NCI-H524 treated with DMSO at 0.1 percent for 48 hours (cell line): ENCODE measurements around the gene LZTFL1.

Source experiments
- DNase-seq: peaks from one replicate; lab custom pipeline; 2025; lab: John Stamatoyannopoulos, UW

LZTFL1 gene

DNA sequence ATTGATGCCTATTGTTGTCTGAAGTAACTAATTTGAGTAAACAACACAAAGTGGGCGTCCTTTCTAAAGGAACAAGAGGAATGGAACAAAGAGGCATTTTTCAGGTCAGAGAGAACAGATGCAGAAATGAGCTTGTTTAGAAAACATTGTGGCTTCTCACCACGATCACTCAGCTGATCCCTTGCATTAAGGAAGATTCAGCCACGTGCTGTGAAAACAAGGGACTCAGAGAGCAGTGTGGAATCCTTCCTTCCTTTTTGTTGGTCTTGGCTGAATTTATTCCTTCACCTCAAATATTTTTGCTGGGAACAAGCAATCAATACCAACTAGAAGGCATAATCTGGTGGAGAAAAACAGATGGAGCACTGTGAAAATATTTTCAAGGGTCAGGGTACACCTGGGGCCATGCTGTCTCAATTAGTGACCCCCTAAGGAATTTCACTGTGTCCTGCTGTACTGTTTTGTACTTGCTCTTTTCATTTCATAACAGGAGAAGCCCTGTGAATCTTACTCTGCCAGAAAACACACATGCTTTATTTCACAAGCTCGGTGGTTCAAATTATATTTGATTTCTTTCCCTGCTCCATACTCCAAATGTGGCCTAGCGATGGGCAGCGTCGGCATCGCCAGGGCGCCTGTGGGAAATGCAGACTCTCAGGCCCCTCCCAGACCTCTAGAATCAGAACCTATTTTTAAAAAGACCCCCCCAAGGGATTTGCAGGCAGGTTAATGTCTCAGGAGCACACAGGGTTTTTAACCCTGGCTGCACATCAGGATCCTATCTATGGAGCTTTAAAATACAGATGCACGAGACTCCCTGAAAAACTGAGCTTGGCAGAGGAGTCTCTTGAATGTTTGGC lies 34.0 kb downstream of the LZTFL1 start:
- no peak for DNase-seq

DNA sequence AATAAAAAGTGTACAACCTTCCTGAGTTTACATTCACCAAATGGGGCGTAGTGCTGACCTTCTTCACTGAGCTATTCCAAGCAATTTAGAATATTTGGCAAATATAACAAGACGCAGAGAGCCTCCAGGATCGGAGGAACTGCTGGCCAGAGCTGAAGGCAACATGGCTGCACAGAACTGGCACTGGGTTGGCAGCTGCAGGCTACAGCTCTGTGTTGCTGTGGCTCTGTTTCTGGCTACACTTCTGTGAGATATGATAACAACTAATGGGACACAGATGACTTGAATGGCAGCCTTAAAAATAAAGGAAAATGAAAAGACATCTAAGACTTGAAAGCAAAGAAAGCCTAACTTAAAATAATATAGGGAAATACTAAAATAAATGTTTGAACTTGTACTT lies 34.8 kb downstream of the LZTFL1 start:
- DNase-seq, result no peak

DNA sequence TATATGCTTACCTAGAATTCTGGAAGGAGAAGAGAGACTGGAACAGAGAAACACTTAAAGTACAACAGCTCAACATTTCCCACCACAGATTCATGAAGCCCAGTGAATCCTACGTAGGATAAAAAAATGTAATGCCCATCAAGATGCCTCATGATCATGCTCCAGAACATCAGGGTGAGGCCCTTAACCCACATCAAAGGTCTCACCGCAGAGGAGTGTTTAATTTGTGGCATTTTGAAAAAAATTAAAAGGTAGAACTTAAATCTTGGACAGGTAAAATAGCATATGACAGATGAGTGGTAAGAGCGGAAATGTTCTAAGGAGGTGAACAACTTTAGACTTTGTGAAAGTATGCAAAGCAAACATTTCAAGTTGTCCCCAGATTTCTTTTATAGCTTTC lies 35.8 kb downstream of the LZTFL1 start:
- DNase-seq, result no peak

DNA sequence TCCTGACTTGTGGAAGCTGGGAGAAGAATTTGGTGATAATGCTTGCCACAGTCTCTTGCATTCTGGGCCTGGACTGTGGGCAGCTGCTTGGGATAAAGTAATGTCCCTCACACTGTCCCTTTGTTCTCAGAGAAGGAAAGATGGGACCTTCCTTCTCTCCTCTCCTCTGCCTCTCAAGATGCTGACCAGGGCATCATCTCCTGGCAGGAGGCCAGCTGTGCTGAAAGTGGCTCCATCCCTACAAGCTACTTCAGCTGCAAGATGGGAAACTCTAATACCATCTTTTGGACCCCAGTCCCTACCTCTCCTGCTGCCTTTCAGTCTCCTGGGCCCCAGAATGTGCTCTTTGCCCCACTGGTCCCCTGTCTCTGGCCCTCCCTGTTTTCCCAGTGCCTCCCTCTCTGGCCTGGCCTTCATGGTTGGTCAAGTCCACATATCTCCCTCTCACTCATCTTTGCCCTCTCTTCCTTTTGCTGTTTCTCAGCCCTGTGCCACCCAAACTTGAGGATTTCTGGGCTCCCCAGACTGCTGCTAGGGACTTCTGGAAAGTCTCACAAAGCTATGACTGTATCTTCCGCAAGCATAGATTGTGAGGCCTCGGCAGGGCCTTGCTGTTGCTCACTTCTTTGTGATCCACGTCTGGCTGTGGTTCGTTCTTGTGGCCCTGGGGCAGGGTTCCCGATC lies 38.5 kb downstream of the LZTFL1 start:
- DNase-seq, result no peak

GRCh38 chr3:45802146-45802545 lies 39.8 kb downstream of the LZTFL1 start:
- DNase-seq, result no peak

DNA sequence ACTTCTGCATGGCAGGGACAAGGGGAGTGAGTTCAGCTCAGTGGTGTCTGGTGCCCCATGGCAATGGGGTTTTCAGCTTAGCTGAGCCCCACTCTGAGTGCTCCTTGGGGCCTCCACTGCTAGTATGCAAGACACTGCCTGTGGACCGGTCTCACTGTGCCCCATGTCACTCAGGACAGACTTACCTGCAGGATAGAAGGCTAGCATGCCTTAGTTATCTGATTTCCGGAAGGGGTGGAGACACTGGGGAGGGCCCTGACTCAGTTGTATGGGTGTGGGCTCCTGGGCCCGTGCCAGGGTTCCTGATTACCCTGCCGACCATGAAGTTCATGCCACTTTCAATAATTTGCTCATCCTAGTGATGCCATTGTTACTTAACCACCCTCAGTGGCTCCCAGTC lies 41.3 kb downstream of the LZTFL1 start:
- DNase-seq, result no peak

DNA sequence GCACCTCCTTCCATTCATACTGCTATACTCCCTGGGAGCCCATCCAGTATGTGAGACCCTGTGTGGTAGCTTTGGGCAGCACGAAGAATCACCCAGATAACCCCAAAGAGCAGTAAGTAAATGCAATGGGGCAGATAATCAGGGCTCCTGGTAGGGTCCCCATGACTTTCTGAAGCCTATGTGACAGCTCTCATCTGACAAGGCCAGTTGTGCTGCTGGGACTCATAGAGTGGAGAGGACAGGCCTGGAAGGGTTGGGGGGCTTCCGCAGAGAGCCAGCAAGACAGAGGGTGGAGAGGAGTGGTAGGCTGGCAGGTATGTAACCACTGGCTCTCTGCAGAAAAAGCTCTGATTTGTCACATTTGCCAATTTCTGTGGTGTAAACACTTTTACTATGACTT lies 42.3 kb downstream of the LZTFL1 start:
- no peak for DNase-seq

GRCh38 chr3:45798034-45798433 lies 43.9 kb downstream of the LZTFL1 start:
- DNase-seq, result no peak

DNA sequence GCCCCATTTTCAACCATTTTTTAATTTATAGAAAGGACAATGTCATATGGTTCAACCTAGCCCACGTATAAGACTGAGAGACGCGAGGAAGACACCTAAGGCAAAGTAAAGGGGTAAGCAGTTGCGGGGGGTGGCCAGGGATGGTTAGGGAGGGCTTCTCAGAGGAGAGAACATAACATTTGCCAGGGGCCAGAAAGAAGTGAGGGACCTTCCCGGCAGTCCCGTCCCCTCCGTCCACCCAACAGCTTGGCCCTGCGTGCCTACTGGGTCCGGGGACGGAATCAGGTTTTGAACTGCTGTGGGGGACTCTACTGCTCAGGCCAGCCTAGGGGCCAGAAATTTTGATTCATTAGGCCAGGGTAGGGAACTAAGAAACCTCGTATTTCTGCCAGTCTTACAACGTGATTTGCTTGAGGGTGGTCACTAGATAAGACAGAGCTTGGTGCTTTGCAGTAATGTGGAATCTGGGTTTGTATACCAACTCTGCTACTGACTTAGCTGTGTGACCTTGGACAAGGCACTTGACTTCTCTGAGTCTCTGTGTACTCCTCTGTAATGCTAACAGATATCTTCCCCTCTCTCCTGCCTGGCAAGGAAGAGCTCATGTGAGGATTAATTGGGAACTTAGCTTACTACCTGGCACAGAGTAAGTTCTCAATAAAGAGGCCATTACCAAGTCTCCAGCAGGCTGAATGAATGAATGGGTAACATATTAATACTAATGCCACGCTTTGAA lies 44.8 kb downstream of the LZTFL1 start:
- DNase-seq, result no peak

- no peak for DNase-seq
Observed at GRCh38 chr3:45795882-45796765, 45.8 kb downstream of the LZTFL1 start, which contains the start of gene SLC6A20. Gene SLC6A20, minus strand, starts transcription at chr3:45796536. Its CDS starts 117 bp downstream, at chr3:45796419.

DNA sequence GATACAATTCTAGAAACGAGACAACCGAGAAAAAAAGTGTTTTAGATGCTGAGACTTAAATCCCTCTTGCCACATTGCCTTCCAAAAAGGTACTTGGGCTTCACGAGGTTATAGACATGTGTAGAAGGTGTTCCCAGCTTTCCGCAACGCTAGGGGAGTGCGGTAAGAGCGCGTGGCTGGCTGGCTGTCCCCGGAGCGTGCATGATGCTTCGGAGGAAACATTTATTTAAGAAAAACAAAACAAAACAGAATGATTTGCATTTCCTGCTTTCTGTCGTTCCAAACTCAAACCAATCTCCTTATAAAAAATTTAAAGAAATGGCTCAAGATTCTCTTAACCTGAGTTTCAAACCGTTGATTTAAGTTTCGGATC lies 46.4 kb downstream of the LZTFL1 start:
- DNase-seq, result no peak

DNA sequence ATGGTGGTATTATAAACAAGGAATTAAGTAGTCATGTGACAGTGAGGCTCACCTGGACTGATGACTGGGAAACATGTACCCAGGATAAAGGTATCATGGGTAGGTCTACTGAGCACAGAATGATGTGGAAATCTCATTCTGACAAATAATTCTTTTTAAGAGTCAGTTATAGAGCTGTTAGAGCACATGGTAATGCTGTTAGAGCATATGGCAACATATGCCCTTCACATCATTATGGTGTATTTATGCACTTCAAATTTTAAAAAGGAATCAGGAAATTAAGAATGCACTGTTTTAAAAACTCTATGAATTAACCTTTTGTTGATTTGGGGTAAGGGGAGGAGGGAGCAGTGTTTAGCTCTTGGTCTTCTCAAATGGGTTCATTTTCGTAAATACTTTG lies 47.3 kb downstream of the LZTFL1 start:
- DNase-seq, result peak; percentile 30

DNA sequence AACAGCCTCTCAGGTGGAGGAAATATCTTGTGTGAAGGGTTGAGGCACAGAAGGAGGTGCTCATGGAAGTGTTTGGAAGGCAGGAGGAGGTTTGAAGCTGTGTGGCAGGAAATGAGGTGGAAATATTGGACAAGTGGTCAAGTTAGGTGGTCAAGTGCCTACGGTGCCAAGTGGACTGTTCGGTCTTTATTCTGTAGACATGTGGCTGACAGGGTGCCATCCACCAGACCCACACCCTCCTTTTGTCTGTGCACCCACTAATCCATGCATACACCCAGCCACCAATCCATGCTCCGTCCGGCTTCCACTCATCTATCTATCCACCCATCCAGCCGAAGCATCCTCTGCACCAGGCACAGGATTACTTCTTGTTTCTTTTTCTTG lies 47.8 kb downstream of the LZTFL1 start:
- no peak for DNase-seq

DNA sequence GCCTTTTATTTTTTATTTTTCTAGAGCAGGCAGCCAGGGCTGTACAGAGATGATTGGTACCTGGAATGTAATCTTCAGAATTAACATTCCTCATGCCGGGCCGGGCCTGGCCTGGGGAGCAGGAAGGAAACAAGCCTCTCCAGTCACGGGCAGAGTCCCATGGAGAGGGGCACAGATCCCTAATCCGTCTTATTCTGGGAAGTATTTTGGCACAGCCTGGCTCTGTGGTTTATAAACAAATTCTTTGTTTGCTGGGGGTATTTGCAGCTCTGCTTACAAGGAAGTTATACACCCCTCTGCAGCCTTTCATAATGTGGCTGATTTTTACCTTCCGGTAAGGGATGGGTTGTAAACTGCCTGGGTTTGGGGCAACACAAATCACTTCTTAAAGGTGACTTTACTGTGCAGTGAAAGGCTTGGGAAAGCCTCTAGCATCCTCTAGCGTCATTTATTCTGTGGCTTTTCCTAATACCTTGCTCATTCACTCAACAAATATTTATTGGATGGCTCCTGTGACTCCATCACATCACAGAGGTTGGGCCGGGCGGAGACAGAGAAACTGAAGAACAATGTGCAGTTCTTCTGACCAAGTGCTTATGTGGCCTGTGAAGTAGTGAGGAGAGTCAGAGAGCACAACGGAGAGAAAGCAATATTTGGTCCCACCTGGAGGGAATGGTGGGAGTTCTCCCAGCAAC lies 48.3 kb downstream of the LZTFL1 start:
- DNase-seq, result no peak

GRCh38 chr3:45792516-45793172 lies 49.3 kb downstream of the LZTFL1 start:
- DNase-seq, result no peak

GRCh38 chr3:45792036-45792435 lies 49.9 kb downstream of the LZTFL1 start:
- DNase-seq, result no peak

- no peak for DNase-seq
Observed at GRCh38 chr3:45790596-45790995, 51.3 kb downstream of the LZTFL1 start.

- DNase-seq, result no peak
Observed at GRCh38 chr3:45789235-45789812, 52.6 kb downstream of the LZTFL1 start.

DNA sequence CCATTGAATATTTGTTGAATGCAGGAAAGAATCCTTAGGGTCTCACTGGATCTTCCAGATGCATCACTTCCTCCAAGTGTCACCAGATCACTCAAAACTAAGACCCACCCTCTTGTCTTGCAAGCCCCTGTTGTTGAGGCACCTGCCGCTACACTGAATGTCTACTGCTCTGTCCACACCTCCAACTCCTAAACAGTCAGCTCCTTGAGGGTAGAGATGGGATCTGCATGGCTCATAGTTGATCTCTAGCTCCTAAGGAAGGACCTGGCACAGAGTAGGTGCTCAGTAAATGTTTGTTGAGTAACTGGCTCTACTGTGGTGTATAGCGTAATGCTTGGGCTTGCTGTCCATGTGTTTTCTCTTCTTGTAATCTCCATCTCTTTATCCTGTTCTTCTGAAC lies 54.4 kb downstream of the LZTFL1 start:
- no peak for DNase-seq

GRCh38 chr3:45786801-45787495 lies 55.0 kb downstream of the LZTFL1 start:
- no peak for DNase-seq
